HCT116 (cell line): ENCODE results near the gene SCFD2. TPM values are rescaled to one million over a fixed set of nuclear protein-coding genes. Genes with fewer than 3 reads are reported as not detected.

Experiments
- ATAC-seq: fragments of 200-7000 bp; cut with Tn5 transposase; 2 replicates; pipeline ENCODE4 v1.9.1; 2020; ENCODE audit warnings: mild to moderate bottlenecking, moderate library complexity
- BruUV-seq: library from RNA; stranded (reverse); fragments of 400-500 nt; replicated peaks from 2 replicates; lab custom pipeline; 2021; lab: Mats Ljungman, UMichigan
- CTCF ChIA-PET: fragments of 300-600 bp; sonication (Branson Sonifier 250); formaldehyde crosslinking; loops from one replicate; lab custom pipeline; 2021; ENCODE audit warnings: antibody characterized with exemption; lab: Charles Lee
- POLR2A ChIA-PET: fragments of 300-600, 350-600 bp; sonication (Branson Sonifier 250); formaldehyde crosslinking; loops from one replicate; lab custom pipeline; 2021; ENCODE audit warnings: antibody characterized with exemption; lab: Charles Lee
- RAD21 ChIA-PET, 2 experiments: fragments of 300-600 bp; sonication (Branson Sonifier 250); formaldehyde crosslinking; loops; one replicate each; lab custom pipeline; 2023; ENCODE audit warnings: low total read pairs in 2 of 2; ENCODE audit not compliant: uncharacterized antibody in 2 of 2, unreplicated experiment in 2 of 2, low non-redundant PET in 1 of 2; lab: Charles Lee
- DNase-seq: peaks from one replicate; pipeline ENCODE4 v3.0.0-alpha.2; 2010; ENCODE audit warnings: low read depth, low spot score
- H2AFZ ChIP-seq: fragments of 200-600 bp; shearing (Covaris generic), sonication (generic); 2 replicates; pipeline ENCODE4 v1.6.1; 2017; ENCODE audit warnings: low read depth, mixed run types, mixed read lengths, antibody characterized with exemption, low read length; ENCODE audit not compliant: poor library complexity, severe bottlenecking
- H3K27ac ChIP-seq: 2 replicates; pipeline ENCODE4 v1.5.1; 2012; ENCODE audit warnings: low read depth, low read length
- H3K27me3 ChIP-seq: fragments of 200-600 bp; sonication (generic); 2 replicates; pipeline ENCODE4 v1.6.1; 2016; ENCODE audit warnings: mixed run types, low read length, mixed read lengths; ENCODE audit not compliant: insufficient read depth
- H3K36me3 ChIP-seq, 2 experiments: fragments of 200-500 bp in 1 of 2; fragments of 200-600 bp in 1 of 2; sonication (Bioruptor generic) in 1 of 2; sonication (generic) in 1 of 2; 2 replicates each; pipeline versions ENCODE4 v1.5.1 to v1.6.1; 2014 to 2016; ENCODE audit warnings: low read length in 2 of 2, inconsistent platforms in 1 of 2, mixed read lengths in 1 of 2, mixed run types in 1 of 2; ENCODE audit not compliant: insufficient read depth in 2 of 2, control insufficient read depth in 1 of 2
- H3K4me1 ChIP-seq, 2 experiments: fragments of 200-600 bp in 1 of 2; sonication (generic) in 1 of 2; 2 replicates each; pipeline versions ENCODE4 v1.5.1 to v1.6.1; 2012 to 2017; ENCODE audit warnings: low read length in 2 of 2, inconsistent platforms in 1 of 2, mild to moderate bottlenecking in 1 of 2, mixed read lengths in 1 of 2, mixed run types in 1 of 2, moderate library complexity in 1 of 2; ENCODE audit not compliant: insufficient read depth in 2 of 2, control insufficient read depth in 1 of 2
- H3K4me2 ChIP-seq: fragments of 200-600 bp; sonication (generic); 2 replicates; pipeline ENCODE4 v1.6.1; 2017; ENCODE audit warnings: mixed run types, low read length, mixed read lengths
- H3K4me3 ChIP-seq, 2 experiments: fragments of 200-600 bp in 1 of 2; sonication (generic) in 1 of 2; replicated peaks in 1 of 2; 2 replicates each; pipeline ENCODE4 v1.5.1; 2011 to 2016; ENCODE audit warnings: low read length in 2 of 2, control low read depth in 1 of 2, low read depth in 1 of 2, mild to moderate bottlenecking in 1 of 2, mixed read lengths in 1 of 2, mixed run types in 1 of 2
- H3K79me2 ChIP-seq: fragments of 200-600 bp; sonication (generic); 2 replicates; pipeline ENCODE4 v1.6.1; 2017; ENCODE audit warnings: mild to moderate bottlenecking, mixed run types, low read length, moderate library complexity, mixed read lengths; ENCODE audit not compliant: insufficient read depth
- H3K9ac ChIP-seq: fragments of 200-600 bp; sonication (generic); 2 replicates; pipeline ENCODE4 v1.6.1; 2016; ENCODE audit warnings: low read length, mixed read lengths
- H3K9me2 ChIP-seq: fragments of 200-600 bp; sonication (generic), shearing (Covaris generic); 2 replicates; pipeline ENCODE4 v1.6.1; 2017; ENCODE audit warnings: mixed run types, mild to moderate bottlenecking, moderate library complexity; ENCODE audit not compliant: insufficient read depth
- H3K9me3 ChIP-seq, 2 experiments: fragments of 200-500 bp in 1 of 2; fragments of 200-600 bp in 1 of 2; sonication (Bioruptor generic) in 1 of 2; sonication (generic) in 1 of 2; 2 replicates each; pipeline ENCODE4 v1.6.1; 2014 to 2017; ENCODE audit warnings: low read length in 2 of 2, mixed read lengths in 2 of 2, inconsistent platforms in 1 of 2, low read depth in 1 of 2, mild to moderate bottlenecking in 1 of 2, mixed run types in 1 of 2, moderate library complexity in 1 of 2; ENCODE audit not compliant: control insufficient read depth in 1 of 2, insufficient read depth in 1 of 2
- H4K20me1 ChIP-seq: fragments of 200-600 bp; sonication (generic), shearing (Covaris generic); 2 replicates; pipeline ENCODE4 v1.6.1; 2017; ENCODE audit warnings: mixed run types, mild to moderate bottlenecking, moderate library complexity; ENCODE audit not compliant: insufficient read depth
- ATF3 ChIP-seq: IDR thresholded peaks from 2 replicates; pipeline ENCODE4 v1.6.1; 2012
- CBX3 ChIP-seq: IDR thresholded peaks from 2 replicates; pipeline ENCODE4 v1.6.1; 2012; ENCODE audit warnings: low read depth
- CTCF ChIP-seq, 3 experiments: fragments of 200-600 bp in 1 of 3; sonication (generic) in 1 of 3; IDR thresholded peaks in 2 of 3; conservative IDR thresholded peaks in 1 of 3; 2 replicates each; pipeline ENCODE4 v1.5.1; 2012 to 2017; ENCODE audit warnings: low read depth in 2 of 3, low read length in 2 of 3, antibody characterized with exemption in 1 of 3, borderline replicate concordance in 1 of 3, control low read depth in 1 of 3, mild to moderate bottlenecking in 1 of 3, mixed read lengths in 1 of 3, mixed run types in 1 of 3, moderate library complexity in 1 of 3; ENCODE audit not compliant: insufficient read depth in 1 of 3
- EGR1 ChIP-seq: IDR thresholded peaks from 2 replicates; pipeline ENCODE4 v1.6.1; 2012; ENCODE audit warnings: low read depth
- ELF1 ChIP-seq: IDR thresholded peaks from 2 replicates; pipeline ENCODE4 v1.6.1; 2012; ENCODE audit warnings: low read depth, borderline replicate concordance
- EZH2phosphoT487 ChIP-seq: fragments of 200-600 bp; IDR thresholded peaks from 2 replicates; pipeline ENCODE4 v1.6.1; 2018; ENCODE audit warnings: antibody characterized with exemption, borderline replicate concordance
- FOSL1 ChIP-seq: IDR thresholded peaks from 2 replicates; pipeline ENCODE4 v1.6.1; 2012; ENCODE audit warnings: low read depth
- JUND ChIP-seq: IDR thresholded peaks from 2 replicates; pipeline ENCODE4 v1.6.1; 2012
- POLR2AphosphoS5 ChIP-seq: IDR thresholded peaks from 2 replicates; pipeline ENCODE4 v1.6.1; 2011; ENCODE audit warnings: mild to moderate bottlenecking, low read depth, low read length, moderate library complexity
- REST ChIP-seq: IDR thresholded peaks from 2 replicates; pipeline ENCODE4 v1.6.1; 2012; ENCODE audit warnings: low read depth
- SIN3A ChIP-seq: IDR thresholded peaks from 2 replicates; pipeline ENCODE4 v1.6.1; 2012; ENCODE audit warnings: low read depth
- SP1 ChIP-seq: IDR thresholded peaks from 2 replicates; pipeline ENCODE4 v1.6.1; 2012; ENCODE audit warnings: low read depth
- SRF ChIP-seq: IDR thresholded peaks from 2 replicates; pipeline ENCODE4 v1.6.1; 2012; ENCODE audit warnings: low read depth
- YY1 ChIP-seq: IDR thresholded peaks from 2 replicates; pipeline ENCODE4 v1.6.1; 2011; ENCODE audit warnings: low read length, low read depth, moderate library complexity, mild to moderate bottlenecking; ENCODE audit not compliant: insufficient replicate concordance; ENCODE audit errors: extremely low read depth
- ZNF274 ChIP-seq: fragments of 200-500 bp; sonication (Bioruptor generic); IDR thresholded peaks from 2 replicates; pipeline ENCODE4 v1.6.1; 2014; ENCODE audit warnings: mild to moderate bottlenecking, low read depth, low read length, inconsistent platforms
- intact Hi-C: fragments of 100-400 bp; cut with micrococcal nuclease; formaldehyde crosslinking; loops from 2 replicates; pipeline ENCODE4 v1.10.0; 2022
- total RNA-seq: library from RNA; stranded (reverse); gene quantifications from one replicate; pipeline ENCODE4 v1.2.1, GENCODE V29; 2021; ENCODE audit not compliant: unreplicated experiment

The SCFD2 gene
- total RNA-seq, 1 experiment from 2014 or later = 13.6 TPM

GRCh38 chr4:52932591-52933470 is 433.0 kb downstream of the SCFD2 start:
- Histone ChIP-seq H3K27me3 (no peaks in the 10 kb centered on the region), H2AFZ (no peak overlapping the region), H3K79me2 (no peaks in the 10 kb centered on the region), H3K27ac (no peak overlapping the region), H3K4me3 (no peak overlapping the region), H3K9me2 (no peaks in the 10 kb centered on the region), H3K36me3 (no peaks in the 10 kb centered on the region), H4K20me1 (no peaks in the 10 kb centered on the region), H3K9me3 (no peaks in the 10 kb centered on the region), H3K4me2 (no peak overlapping the region), H3K9ac (no peak overlapping the region), H3K4me1 (no peaks in the 10 kb centered on the region)
- no peak for TF ChIP-seq POLR2AphosphoS5
- no peak for TF ChIP-seq SIN3A
- no peak for TF ChIP-seq YY1
- TF ChIP-seq CBX3 = no peak
- no peak for TF ChIP-seq SRF
- no peak for TF ChIP-seq ELF1
- TF ChIP-seq FOSL1 = no peak
- no peak for TF ChIP-seq JUND
- RAD21 ChIA-PET = no interaction called here
- DNase-seq (no peak), ATAC-seq (no peak)
- CTCF ChIA-PET = no interaction called here
- no TSS peak for BruUV-seq
- intact Hi-C loops = no loop called here
- POLR2A ChIA-PET = no interaction called here

- Histone ChIP-seq H4K20me1 (no peaks in the 10 kb centered on the region), H3K9me2 (no peaks in the 10 kb centered on the region), H3K36me3 (no peaks in the 10 kb centered on the region), H3K79me2 (no peaks in the 10 kb centered on the region), H3K4me3 (no peak overlapping the region), H2AFZ (no peak overlapping the region), H3K9me3 (no peaks in the 10 kb centered on the region), H3K4me1 (no peaks in the 10 kb centered on the region), H3K4me2 (no peak overlapping the region), H3K27me3 (no peaks in the 10 kb centered on the region), H3K9ac (no peak overlapping the region), H3K27ac (no peak overlapping the region)
- ChIA-PET CTCF (no interaction called here), RAD21 (no interaction called here), POLR2A (no interaction called here)
- no peak for DNase-seq
- intact Hi-C loops = no loop called here
- TF ChIP-seq EZH2phosphoT487 = no peak
- no peak for TF ChIP-seq EGR1
- TF ChIP-seq ZNF274 = no peak
- no peak for TF ChIP-seq JUND
- TF ChIP-seq CTCF (IDR thresholded peaks at IDR 0.05 in 2 of 3, conservative IDR thresholded peaks at IDR 0.05 in 1 of 3; ENCODE audit: borderline replicate concordance in 1 of 3, insufficient read depth in 1 of 3, low read depth in 2 of 3, low read length in 2 of 3) = no peak
- TF ChIP-seq SP1 = no peak
- no peak for TF ChIP-seq ATF3
- no peak for TF ChIP-seq SIN3A
- no peak for TF ChIP-seq REST
- no TSS peak for BruUV-seq
- ATAC-seq = no peak
Measured at GRCh38 chr4:52931243-52931642, 434.6 kb downstream of the SCFD2 start.
